Neural cell (in vitro differentiated cells): Measurements from ENCODE around the gene MTNR1A.

ENCODE experiments used
- CTCF ChIP-seq: fragments of 450-650 bp; IDR thresholded peaks from 2 replicates; pipeline ENCODE4 v1.5.1; 2014; ENCODE audit warnings: antibody characterized with exemption, mild to moderate bottlenecking, moderate library complexity; ENCODE audit not compliant: poor library complexity, severe bottlenecking
- EZH2 ChIP-seq: fragments of 200-600, 300-800 bp; shearing (Covaris generic), sonication (generic); IDR thresholded peaks from 2 replicates; pipeline ENCODE4 v1.6.1; 2014; ENCODE audit warnings: antibody characterized with exemption, low read length, borderline replicate concordance, mild to moderate bottlenecking; ENCODE audit not compliant: insufficient read depth, poor library complexity, severe bottlenecking
- TF ChIP-seq, protein P1 (sequence below): IDR thresholded peaks from 2 replicates; pipeline ENCODE4 v1.6.1; 2012; ENCODE audit warnings: borderline replicate concordance

DNA sequence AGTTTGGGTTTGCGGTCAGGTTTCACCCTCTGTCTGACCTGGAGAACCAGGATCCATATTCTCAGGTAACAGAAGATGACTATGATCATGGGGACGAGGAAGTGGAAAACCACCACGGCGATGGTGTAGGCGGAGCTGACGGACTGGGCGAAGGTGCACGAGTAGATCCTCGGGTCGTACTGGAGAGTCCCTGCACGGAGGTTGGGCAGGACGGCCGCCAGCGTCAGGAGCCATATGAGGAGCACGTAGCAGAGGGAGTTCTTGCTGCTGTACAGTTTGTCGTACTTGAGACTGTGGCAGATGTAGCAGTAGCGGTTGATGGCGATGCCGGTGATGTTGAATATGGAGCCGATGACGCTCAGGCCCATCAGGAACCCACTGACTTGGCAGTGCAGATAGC, 21.3 kb downstream of the MTNR1A start:
- TF ChIP-seq CTCF, result no peak
- TF ChIP-seq EZH2, result no peak
- TF ChIP-seq, protein P1, sequence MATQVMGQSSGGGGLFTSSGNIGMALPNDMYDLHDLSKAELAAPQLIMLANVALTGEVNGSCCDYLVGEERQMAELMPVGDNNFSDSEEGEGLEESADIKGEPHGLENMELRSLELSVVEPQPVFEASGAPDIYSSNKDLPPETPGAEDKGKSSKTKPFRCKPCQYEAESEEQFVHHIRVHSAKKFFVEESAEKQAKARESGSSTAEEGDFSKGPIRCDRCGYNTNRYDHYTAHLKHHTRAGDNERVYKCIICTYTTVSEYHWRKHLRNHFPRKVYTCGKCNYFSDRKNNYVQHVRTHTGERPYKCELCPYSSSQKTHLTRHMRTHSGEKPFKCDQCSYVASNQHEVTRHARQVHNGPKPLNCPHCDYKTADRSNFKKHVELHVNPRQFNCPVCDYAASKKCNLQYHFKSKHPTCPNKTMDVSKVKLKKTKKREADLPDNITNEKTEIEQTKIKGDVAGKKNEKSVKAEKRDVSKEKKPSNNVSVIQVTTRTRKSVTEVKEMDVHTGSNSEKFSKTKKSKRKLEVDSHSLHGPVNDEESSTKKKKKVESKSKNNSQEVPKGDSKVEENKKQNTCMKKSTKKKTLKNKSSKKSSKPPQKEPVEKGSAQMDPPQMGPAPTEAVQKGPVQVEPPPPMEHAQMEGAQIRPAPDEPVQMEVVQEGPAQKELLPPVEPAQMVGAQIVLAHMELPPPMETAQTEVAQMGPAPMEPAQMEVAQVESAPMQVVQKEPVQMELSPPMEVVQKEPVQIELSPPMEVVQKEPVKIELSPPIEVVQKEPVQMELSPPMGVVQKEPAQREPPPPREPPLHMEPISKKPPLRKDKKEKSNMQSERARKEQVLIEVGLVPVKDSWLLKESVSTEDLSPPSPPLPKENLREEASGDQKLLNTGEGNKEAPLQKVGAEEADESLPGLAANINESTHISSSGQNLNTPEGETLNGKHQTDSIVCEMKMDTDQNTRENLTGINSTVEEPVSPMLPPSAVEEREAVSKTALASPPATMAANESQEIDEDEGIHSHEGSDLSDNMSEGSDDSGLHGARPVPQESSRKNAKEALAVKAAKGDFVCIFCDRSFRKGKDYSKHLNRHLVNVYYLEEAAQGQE, result no peak
